HCT116 (cell line): Measurements from ENCODE around the gene PLEKHG1.

Source experiments
- CBX3 ChIP-seq: IDR thresholded peaks from 2 replicates; pipeline ENCODE4 v1.6.1; 2012; ENCODE audit warnings: low read depth
- EZH2 ChIP-seq: fragments of 200-600 bp; sonication (generic); IDR thresholded peaks from 2 replicates; pipeline ENCODE4 v1.6.1; 2017; ENCODE audit warnings: antibody characterized with exemption, mixed run types
- EZH2phosphoT487 ChIP-seq: fragments of 200-600 bp; IDR thresholded peaks from 2 replicates; pipeline ENCODE4 v1.6.1; 2018; ENCODE audit warnings: antibody characterized with exemption, borderline replicate concordance
- JUND ChIP-seq: IDR thresholded peaks from 2 replicates; pipeline ENCODE4 v1.6.1; 2012
- POLR2A ChIP-seq: IDR thresholded peaks from 2 replicates; pipeline ENCODE4 v1.7.0; 2011; ENCODE audit warnings: borderline replicate concordance; ENCODE audit not compliant: insufficient read depth, insufficient read length; ENCODE audit errors: extremely low read depth
- POLR2AphosphoS5 ChIP-seq: IDR thresholded peaks from 2 replicates; pipeline ENCODE4 v1.6.1; 2011; ENCODE audit warnings: mild to moderate bottlenecking, low read depth, low read length, moderate library complexity
- SIN3A ChIP-seq: IDR thresholded peaks from 2 replicates; pipeline ENCODE4 v1.6.1; 2012; ENCODE audit warnings: low read depth
- SRF ChIP-seq: IDR thresholded peaks from 2 replicates; pipeline ENCODE4 v1.6.1; 2012; ENCODE audit warnings: low read depth
- YY1 ChIP-seq: IDR thresholded peaks from 2 replicates; pipeline ENCODE4 v1.6.1; 2011; ENCODE audit warnings: low read length, low read depth, moderate library complexity, mild to moderate bottlenecking; ENCODE audit not compliant: insufficient replicate concordance; ENCODE audit errors: extremely low read depth
- ZNF274 ChIP-seq: fragments of 200-500 bp; sonication (Bioruptor generic); IDR thresholded peaks from 2 replicates; pipeline ENCODE4 v1.6.1; 2014; ENCODE audit warnings: mild to moderate bottlenecking, low read depth, low read length, inconsistent platforms
- TF ChIP-seq, protein P1 (sequence below), 3 experiments: fragments of 200-600 bp in 1 of 3; sonication (generic) in 1 of 3; IDR thresholded peaks in 2 of 3; conservative IDR thresholded peaks in 1 of 3; 2 replicates each; pipeline ENCODE4 v1.5.1; 2012 to 2017; ENCODE audit warnings: low read depth in 2 of 3, low read length in 2 of 3, antibody characterized with exemption in 1 of 3, borderline replicate concordance in 1 of 3, control low read depth in 1 of 3, mild to moderate bottlenecking in 1 of 3, mixed read lengths in 1 of 3, mixed run types in 1 of 3, moderate library complexity in 1 of 3; ENCODE audit not compliant: insufficient read depth in 1 of 3
- TF ChIP-seq, protein P2 (sequence below): IDR thresholded peaks from 2 replicates; pipeline ENCODE4 v1.6.1; 2012
- TF ChIP-seq, protein P3 (sequence below): IDR thresholded peaks from 2 replicates; pipeline ENCODE4 v1.6.1; 2012
- TF ChIP-seq, protein P4 (sequence below): IDR thresholded peaks from 2 replicates; pipeline ENCODE4 v1.6.1; 2012; ENCODE audit warnings: low read depth

DNA sequence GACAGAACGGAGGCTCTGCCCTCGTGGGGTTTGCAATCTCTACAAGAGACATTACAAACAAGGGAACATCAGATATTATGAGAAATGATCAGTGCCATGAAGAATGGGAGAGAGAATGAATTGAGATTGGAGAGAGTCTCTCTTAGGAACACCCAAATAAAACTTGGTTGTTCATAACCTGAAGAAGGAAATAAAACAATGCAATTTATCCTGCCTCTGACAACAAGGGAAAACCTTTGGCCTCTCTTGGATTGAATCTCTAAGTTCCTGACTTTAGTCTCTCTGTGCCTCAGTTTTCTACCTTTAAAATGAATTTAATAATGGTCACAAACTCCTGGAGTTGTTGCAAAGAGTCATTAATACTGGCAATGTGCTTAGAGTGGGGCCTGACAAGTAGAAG is 21.1 kb downstream of the PLEKHG1 start:
- TF ChIP-seq, protein P1, sequence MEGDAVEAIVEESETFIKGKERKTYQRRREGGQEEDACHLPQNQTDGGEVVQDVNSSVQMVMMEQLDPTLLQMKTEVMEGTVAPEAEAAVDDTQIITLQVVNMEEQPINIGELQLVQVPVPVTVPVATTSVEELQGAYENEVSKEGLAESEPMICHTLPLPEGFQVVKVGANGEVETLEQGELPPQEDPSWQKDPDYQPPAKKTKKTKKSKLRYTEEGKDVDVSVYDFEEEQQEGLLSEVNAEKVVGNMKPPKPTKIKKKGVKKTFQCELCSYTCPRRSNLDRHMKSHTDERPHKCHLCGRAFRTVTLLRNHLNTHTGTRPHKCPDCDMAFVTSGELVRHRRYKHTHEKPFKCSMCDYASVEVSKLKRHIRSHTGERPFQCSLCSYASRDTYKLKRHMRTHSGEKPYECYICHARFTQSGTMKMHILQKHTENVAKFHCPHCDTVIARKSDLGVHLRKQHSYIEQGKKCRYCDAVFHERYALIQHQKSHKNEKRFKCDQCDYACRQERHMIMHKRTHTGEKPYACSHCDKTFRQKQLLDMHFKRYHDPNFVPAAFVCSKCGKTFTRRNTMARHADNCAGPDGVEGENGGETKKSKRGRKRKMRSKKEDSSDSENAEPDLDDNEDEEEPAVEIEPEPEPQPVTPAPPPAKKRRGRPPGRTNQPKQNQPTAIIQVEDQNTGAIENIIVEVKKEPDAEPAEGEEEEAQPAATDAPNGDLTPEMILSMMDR (IDR thresholded peaks at IDR 0.05 in 2 of 3, conservative IDR thresholded peaks at IDR 0.05 in 1 of 3; ENCODE audit: borderline replicate concordance in 1 of 3, insufficient read depth in 1 of 3, low read depth in 2 of 3, low read length in 2 of 3): no peak
- TF ChIP-seq JUND (no peak), POLR2AphosphoS5 (no peak), SIN3A (no peak), ZNF274 (no peak), EZH2 (no peak), POLR2A (no peak), CBX3 (no peak), YY1 (no peak), SRF (no peak), EZH2phosphoT487 (no peak)
- TF ChIP-seq, protein P2, sequence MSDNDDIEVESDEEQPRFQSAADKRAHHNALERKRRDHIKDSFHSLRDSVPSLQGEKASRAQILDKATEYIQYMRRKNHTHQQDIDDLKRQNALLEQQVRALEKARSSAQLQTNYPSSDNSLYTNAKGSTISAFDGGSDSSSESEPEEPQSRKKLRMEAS: no peak
- TF ChIP-seq, protein P3, sequence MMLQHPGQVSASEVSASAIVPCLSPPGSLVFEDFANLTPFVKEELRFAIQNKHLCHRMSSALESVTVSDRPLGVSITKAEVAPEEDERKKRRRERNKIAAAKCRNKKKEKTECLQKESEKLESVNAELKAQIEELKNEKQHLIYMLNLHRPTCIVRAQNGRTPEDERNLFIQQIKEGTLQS: no peak
- TF ChIP-seq, protein P4, sequence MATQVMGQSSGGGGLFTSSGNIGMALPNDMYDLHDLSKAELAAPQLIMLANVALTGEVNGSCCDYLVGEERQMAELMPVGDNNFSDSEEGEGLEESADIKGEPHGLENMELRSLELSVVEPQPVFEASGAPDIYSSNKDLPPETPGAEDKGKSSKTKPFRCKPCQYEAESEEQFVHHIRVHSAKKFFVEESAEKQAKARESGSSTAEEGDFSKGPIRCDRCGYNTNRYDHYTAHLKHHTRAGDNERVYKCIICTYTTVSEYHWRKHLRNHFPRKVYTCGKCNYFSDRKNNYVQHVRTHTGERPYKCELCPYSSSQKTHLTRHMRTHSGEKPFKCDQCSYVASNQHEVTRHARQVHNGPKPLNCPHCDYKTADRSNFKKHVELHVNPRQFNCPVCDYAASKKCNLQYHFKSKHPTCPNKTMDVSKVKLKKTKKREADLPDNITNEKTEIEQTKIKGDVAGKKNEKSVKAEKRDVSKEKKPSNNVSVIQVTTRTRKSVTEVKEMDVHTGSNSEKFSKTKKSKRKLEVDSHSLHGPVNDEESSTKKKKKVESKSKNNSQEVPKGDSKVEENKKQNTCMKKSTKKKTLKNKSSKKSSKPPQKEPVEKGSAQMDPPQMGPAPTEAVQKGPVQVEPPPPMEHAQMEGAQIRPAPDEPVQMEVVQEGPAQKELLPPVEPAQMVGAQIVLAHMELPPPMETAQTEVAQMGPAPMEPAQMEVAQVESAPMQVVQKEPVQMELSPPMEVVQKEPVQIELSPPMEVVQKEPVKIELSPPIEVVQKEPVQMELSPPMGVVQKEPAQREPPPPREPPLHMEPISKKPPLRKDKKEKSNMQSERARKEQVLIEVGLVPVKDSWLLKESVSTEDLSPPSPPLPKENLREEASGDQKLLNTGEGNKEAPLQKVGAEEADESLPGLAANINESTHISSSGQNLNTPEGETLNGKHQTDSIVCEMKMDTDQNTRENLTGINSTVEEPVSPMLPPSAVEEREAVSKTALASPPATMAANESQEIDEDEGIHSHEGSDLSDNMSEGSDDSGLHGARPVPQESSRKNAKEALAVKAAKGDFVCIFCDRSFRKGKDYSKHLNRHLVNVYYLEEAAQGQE: no peak
